RWPE1 (cell line): ENCODE data around the gene SAXO1.
"Not testable (repeated sequence)": the region's sequence is repeated elsewhere in the genome, so short reads cannot be mapped to it uniquely, and the experiment has no call there.

Experiments
- CTCF ChIA-PET: fragments of 350-600 bp; sonication (Branson Sonifier 250); formaldehyde crosslinking; extraction: SDS; loops from one replicate; lab custom pipeline; 2021; lab: Yijun Ruan, JAX
- POLR2A ChIA-PET: fragments of 400-600 bp; formaldehyde crosslinking; extraction: SDS; loops from one replicate; lab custom pipeline; 2020; ENCODE audit warnings: antibody characterized with exemption; ENCODE audit not compliant: low non-redundant PET; lab: Yijun Ruan, JAX
- DNase-seq: peaks from one replicate; pipeline ENCODE4 v3.0.0; 2012; ENCODE audit warnings: low spot score
- H3K27ac ChIP-seq: fragments of 450-650 bp; 2 replicates; pipeline ENCODE4 v1.5.1; 2017
- CTCF ChIP-seq: fragments of 450-650 bp; conservative IDR thresholded peaks from 2 replicates; pipeline ENCODE4 v1.5.1; 2017; ENCODE audit warnings: low read depth, mild to moderate bottlenecking

SAXO1 gene

GRCh38 chr9:19009391-19009965 is 23.5 kb downstream of the SAXO1 start:
- no peak for DNase-seq
- no peak for TF ChIP-seq CTCF
- CTCF ChIA-PET, result interaction anchor here (0.5 to 0.6 kb wide), 2 partner anchors 435 to 640 kb away, joined by 3 to 4 read pairs; no protein-coding TSS in a partner anchor
- H3K27ac ChIP-seq, result no peak overlapping the region
- POLR2A ChIA-PET, result no interaction called here

DNA sequence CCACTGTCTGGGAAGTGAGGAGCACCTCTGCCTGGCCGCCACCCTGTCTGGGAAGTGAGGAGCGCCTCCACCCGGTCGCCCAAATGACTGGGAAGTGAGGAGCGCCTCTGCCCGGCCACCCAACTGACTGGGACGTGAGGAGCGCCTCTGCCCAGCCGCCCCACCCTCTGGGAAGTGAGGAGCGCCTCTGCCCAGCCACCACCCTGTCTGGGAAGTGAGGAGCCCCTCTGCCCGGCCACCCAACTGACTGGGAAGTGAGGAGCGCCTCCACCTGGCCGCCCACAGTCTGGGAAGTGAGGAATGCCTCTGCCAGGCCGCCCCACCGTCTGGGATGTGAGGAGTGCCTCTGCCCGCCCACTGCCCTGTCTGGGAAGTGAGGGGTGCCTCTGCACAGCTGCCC is 32.9 kb downstream of the SAXO1 start:
- ChIA-PET CTCF (no interaction called here), POLR2A (no interaction called here)
- H3K27ac ChIP-seq, result no peak overlapping the region
- no peak for DNase-seq
- TF ChIP-seq CTCF, result no peak

DNA sequence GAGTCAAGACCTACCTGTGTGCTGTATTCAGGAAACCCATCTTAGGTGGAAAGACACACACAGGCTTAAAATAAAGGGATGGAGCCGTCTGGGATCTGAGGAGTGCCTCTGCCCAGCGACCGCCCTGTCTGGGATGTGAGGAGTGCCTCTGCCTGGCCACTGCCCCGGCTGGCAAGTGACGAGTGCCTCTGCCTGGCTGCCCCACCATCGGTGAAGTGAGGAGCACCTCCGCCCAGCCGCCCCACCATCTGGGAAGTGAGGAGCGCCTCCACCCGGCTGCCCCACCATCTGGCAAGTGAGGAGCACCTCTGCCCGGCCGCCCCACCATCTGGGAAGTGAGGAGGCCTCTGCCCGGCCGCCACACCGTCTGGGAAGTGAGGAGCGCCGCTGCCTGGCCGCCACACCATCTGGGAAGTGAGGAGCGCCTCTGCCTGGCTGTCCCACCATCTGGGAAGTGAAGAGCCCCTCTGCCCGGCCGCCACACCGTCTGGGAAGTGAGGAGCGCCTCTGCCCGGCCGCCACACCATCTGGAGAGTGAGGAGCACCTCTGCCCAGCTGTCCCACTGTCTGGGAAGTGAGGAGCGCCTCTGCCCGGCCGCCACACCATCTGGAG is 33.7 kb downstream of the SAXO1 start:
- H3K27ac ChIP-seq, result no peak overlapping the region
- ChIA-PET CTCF (no interaction called here), POLR2A (no interaction called here)
- no peak for DNase-seq
- TF ChIP-seq CTCF, result no peak

DNA sequence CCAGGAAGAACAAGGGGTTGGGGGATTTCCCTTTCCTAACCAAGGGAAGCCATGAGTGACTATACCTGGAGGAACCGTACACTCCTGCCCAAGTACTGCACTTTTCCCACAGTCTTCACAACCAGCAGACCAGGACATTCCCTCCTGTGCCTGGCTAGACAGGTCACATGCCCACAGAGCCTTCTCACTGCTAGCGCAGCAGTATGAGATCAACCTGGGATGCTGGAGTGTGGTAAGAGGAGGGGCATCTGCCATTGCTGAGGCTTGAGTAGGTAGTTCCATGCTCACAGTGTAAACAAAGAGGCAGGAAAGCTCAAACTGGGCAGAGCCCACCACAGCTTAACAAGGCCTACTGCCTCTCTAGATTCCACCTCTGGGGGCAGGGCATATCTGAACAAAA is 35.9 kb downstream of the SAXO1 start:
- POLR2A ChIA-PET, result no interaction called here
- TF ChIP-seq CTCF, result no peak
- no peak for DNase-seq
- H3K27ac ChIP-seq, result no peak overlapping the region
- CTCF ChIA-PET, result no interaction called here

GRCh38 chr9:18996211-18996610 is 36.8 kb downstream of the SAXO1 start:
- ChIA-PET POLR2A (no interaction called here), CTCF (no interaction called here)
- no peak for DNase-seq
- no peak overlapping the region for H3K27ac ChIP-seq
- no peak for TF ChIP-seq CTCF

GRCh38 chr9:18994263-18994916 is 38.6 kb downstream of the SAXO1 start:
- no peak for TF ChIP-seq CTCF
- DNase-seq, result no peak
- POLR2A ChIA-PET, result no interaction called here
- CTCF ChIA-PET, result interaction anchor here (0.6 to 0.8 kb wide), 2 partner anchors 22 to 393 kb away, joined by 3 to 4 read pairs; no protein-coding TSS in a partner anchor
- no peak overlapping the region for H3K27ac ChIP-seq

GRCh38 chr9:18991197-18991596 is 41.8 kb downstream of the SAXO1 start:
- POLR2A ChIA-PET, H3K27ac ChIP-seq, CTCF ChIA-PET, DNase-seq: not testable (repeated sequence)
